HG03025 (cell line): ENCODE results near the gene TTLL11.
"Not testable (repeated sequence)": the region's sequence is repeated elsewhere in the genome, so short reads cannot be mapped to it uniquely, and the experiment has no call there.

Source experiments
- ATAC-seq: cut with Tn5 transposase; IDR thresholded peaks from one replicate; pipeline ENCODE4 v1.9.1; 2021; ENCODE audit warnings: mild to moderate bottlenecking, moderate library complexity; ENCODE audit not compliant: unreplicated experiment, low FRiP score

Gene TTLL11

DNA sequence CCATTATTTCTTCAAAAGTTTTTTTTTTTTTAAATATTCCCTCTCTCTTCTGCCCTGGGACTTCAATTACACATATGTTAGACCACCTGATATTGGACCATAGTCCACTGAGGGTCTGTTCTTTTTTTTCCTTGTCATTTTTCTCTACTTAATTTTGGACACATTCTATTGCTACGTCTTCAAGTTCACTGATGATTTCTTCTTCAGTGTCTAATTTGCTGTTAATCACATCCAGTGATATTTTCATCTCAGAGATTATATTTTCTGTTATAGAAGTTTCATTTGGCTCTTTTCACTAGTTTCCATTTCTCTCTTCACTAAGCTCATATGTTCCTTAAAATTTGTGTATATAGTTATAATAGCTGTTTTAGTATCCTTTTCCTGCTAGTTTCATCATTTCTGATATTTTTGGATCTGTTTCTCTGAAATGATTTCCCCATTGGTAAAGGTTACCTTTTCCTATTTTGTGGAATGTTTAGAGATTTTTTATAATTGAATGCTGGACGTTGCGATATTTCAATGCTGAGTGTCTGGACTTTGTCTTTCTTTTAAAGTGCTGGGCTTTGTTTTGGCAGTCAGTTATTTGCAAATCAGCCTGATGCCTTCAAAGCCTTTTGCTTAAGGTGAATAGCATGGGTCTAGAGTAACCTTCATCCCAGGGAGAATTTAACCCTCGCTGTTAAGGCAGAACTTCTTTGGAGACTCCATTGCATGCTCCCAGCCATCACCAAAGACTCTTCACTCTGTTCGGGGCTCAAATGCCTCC lies 111.8 kb downstream of the TTLL11 start:
- no peak for ATAC-seq

DNA sequence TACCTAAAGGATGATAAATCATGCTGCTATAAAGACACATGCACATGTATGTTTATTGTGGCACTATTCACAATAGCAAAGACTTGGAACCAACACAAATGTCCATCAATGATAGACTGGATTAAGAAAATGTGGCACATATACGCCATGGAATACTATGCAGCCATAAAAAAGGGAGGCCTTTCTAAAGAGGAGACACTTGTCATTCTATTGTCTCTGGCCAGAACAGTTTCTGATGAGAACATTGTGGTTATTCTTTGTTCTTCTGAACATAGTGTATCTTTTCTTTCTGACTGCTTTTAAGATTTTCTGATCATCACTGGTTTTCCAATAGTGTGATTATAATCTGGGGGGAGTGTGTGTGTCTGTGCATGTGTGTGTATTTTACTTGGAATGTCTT lies 112.4 kb downstream of the TTLL11 start:
- ATAC-seq = not testable (repeated sequence)

DNA sequence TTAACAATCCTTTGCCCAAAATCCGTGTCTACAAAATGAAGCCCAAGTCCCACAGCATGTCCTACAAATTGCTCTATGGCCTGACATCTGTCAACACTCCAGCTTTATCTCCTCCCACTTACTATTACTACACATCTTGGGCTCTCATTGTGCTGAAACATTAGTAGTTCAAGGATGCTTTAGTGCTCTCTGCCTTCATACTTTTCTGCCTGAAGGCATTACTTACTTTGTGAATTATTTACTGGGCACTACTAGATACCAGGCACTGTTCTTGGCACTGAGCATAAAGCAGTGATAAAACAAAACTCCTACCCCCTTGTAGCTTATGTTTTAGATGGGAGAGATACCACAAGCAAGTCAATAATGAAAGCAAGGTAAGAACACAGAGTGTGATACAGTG lies 113.4 kb downstream of the TTLL11 start:
- ATAC-seq = no peak

DNA sequence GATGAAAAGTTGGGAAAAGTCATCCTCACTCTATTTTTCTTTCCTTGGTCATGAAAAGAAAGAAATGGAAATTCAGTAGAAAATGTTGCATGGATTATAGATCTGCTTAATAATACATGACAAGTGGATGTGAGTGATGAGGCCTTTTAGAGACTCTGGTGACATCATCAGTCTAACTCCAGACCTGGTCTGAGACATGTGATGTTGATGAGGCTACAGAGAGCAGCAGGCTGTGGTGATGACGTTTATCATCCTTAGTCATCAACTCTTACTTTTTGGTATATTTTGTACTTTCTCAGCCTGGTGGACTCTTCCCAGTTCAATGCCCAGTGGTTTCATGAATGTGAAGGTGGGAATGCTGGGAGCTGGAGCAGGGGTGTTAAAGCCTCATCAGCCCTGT lies 116.4 kb downstream of the TTLL11 start:
- no peak for ATAC-seq

DNA sequence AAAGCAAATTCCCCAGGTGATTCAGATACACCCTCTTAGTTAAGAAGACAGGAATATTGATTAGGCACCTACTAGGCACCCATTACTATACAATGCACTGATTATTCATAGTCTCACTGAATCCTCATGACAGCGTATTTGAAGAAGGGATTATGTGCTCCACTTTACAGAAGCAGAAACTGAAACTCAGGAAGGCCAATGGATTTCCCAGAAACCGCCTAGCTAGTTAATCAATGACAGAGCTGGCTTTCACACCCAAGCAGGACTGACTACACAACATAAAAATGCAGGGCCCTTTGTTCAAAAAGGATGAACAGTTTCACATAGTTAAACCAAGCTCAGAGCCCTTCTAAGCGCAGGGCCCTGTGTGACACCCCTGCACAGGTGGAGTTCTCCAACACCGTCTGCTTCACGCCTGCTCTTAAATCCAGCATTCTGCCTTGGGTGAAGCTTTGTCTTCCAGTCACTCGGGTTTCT lies 117.3 kb downstream of the TTLL11 start:
- no peak for ATAC-seq

DNA sequence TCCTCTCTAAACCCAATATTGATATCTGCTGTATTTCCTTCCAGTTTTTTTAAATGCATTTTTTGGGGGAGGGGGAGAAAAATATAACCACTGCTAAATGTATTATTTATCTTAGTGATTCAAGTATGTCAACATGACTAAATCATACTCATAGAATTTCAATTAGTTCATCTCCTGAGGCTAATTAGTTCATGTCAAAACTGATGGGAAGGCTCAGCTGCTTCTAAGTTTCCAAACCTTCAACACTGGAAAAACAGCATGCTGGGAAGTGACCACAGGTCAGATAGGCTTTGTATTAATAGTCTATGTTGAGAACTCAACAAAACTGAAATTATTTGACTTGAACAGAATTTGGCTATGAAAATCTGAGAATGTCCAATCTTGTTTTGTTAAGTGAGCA lies 118.7 kb downstream of the TTLL11 start:
- ATAC-seq = no peak

DNA sequence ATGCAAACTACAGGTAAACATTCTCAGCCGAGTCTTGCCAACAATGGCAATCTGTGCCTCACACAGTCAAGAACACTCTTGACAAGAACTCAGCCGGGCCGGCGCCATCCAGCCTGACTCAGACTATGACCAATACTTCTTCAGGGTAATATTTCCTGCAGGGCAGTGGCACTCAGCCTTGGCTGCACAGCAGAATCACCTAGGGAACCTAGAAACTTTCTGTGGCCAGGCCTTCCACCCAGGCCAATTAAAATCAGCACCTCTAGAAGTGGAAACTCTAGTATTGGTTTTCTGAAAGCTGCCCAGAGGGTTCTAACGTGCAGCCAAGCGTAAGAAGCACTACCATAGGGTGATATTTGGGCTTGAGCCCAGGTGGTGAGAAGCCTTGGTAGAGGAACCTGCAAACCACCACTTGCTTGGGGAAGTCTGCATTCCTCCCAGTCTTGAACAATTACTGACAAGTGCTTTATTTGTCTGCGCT lies 120.6 kb downstream of the TTLL11 start:
- peak; percentile 61 for ATAC-seq

DNA sequence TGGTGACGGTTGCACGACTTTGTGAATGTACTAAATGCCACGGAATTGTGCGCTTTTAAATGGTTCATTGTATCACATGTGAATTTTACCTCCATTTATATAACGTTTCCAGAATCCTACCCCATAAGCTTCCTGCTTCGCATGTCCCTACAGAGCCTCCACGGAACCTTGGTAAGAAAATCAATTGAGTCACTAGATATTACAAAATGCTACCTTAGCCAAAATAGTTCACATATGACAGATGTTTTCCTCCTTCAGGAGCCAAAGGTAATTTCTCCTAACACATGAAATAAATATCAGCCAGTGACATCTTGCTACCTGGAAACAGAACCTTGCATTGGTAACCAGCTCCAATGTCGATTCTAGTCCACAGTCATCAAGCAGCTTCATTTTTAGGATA lies 125.1 kb downstream of the TTLL11 start:
- no peak for ATAC-seq

DNA sequence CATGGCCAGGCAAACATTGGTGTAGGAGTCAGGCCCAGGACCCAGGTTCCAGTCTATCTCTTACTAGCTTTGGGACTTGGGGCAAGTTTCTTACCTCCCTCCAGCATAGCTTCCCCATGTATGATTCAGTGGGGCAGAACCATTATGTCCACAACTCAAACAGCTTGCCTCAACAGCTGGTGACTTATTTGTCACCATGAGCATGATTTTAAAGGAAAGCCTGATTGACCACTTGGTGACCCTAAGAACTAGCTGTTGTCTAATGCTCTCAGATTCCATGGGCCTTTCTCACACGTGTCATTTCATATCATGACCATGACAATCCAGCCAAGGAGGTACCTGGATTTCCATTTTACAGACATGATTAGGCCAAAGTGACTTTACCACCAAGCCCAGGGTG lies 126.4 kb downstream of the TTLL11 start:
- no peak for ATAC-seq

DNA sequence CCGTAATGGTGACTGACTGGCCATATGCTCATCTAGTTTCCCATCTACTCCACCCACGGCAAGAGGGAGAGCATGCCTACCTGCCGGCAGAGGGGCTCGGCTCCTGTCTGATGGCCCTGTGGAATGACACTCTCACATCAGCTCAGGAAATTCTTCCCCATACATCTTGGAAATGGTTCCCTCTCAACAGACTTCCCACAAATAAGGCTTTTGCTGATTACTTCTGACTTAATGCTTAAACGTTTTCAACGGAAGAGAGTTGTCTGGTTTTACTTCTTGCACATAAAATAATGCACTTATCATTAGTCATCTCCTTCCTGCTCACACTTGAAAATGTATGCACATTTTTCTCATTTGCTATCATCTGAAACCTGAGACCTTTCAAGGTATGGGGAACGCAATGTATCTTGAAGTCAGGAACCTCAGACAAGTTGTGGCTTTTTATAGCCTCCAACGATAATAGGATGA lies 129.5 kb downstream of the TTLL11 start:
- no peak for ATAC-seq

DNA sequence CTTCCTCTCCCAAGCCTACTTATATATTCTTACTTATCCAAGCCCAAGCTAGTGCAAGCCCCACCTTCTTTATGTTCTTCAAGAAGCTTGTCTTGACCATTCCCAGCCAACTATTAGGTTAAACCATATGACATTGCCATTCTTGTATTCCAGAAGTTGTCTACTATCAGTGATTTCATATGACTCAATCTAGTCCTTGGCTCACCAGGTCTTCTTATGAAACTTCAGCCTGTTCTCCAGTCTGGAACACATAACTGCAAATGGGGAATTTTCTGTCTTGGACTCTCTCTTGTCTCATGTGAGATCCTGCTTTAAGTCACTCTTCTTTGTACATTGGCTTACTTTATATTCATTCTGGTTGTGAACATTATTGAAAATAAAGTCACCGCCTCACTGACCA lies 130.7 kb downstream of the TTLL11 start:
- ATAC-seq = no peak

DNA sequence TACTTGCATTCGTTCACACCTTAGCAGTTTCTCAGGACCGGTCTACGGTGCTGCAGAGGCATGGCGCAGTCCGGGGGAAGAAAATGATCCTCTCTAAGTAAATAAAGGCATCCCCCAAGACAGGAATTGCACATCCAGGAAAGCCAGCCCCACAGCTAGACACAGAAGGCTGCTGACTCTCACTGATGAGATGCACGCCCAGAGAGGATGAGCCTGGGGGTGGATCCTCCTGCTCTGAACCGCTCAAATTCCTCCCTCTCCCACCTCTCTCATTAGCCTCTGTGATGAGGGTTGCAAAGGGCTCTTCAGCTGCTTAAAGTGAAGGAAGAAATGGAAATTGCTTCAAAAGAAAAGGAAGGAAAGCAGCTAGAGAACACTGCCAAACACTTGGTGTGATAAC lies 132.4 kb downstream of the TTLL11 start:
- no peak for ATAC-seq

DNA sequence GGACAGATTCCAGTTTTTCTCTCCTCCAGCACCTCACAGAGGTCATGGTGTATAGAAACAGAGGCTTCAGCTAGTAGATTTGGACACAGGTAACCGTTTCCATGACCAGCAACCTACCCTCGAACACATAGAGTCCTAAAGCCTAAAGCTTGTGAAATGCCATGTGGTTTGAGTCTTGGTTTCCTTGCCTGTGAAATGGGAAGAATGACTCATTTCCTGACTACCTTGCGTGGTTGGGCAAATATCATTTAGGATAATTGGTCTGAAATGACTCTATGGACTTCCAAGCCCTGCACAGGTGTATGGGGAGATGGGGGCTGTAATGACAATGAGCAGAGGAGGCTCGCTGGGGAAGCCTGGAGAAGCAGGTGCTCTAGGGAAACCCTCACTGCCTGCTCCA lies 134.6 kb downstream of the TTLL11 start:
- no peak for ATAC-seq

DNA sequence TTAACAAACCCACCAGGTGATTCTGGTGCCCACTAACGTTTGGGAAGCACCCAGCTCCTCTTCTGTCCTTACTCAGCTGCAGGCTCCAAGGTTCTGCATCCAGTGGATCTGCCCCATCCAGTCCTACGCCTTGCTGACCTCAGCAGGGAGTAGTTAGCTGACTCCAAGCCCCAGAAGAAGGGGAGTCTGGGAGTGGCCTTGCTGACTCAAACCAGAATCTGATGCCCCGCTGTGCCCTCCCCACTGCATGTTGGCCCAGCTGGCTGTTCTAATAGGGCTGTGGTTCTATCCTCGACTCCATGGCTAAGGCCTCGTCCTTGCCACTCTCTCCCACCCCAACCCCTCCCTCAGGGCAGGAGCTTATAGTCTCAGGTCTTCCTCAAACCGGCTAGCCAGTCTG lies 136.3 kb downstream of the TTLL11 start:
- no peak for ATAC-seq

DNA sequence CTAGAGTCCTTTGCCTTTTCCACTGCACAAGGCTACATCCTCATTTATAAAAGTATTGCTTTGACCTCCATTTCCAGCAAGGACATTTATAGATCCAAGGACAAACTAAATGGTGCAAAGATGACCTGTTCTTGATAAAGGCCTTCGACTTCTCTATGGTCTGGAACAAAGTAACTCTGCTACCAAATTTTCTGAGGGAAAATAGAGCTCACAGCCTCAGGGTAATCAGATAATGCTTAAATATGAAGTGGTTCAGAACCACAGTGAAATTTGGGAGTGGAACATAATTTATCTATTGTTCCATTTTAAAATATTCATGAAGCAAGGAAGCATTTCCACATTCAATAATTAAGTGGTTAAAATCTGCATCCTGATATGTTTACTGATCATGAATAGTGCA lies 137.5 kb downstream of the TTLL11 start:
- ATAC-seq = no peak

DNA sequence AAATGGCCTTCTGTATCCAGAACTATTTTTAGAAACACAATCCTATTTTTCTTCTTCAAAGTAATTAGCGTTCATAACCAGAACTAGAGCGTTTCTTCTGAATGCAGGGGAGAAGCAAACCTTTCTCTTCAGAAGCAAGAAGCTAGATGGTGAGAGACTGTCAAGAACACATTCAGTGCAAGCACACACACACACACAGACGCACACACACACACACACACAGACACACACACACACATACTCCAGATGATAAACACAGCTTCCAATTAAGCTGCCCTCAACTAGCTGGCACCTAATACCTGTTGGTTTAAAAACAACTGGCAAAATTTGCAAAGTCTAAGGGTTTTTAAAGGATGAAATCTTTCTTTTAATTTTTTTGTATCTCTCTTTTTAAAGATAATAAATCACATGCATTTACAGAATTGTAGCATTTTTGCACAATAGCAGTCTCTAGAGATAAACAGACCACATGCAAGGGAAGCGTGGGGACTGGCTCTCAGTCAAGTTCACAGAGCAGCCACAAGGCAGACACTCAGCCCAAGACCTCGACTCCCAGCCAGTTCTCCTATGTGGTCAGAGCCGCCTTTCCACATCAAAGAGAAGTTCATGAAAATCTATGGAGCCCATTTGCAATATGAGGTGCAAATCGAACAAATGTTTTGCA lies 138.5 kb downstream of the TTLL11 start:
- ATAC-seq = no peak

DNA sequence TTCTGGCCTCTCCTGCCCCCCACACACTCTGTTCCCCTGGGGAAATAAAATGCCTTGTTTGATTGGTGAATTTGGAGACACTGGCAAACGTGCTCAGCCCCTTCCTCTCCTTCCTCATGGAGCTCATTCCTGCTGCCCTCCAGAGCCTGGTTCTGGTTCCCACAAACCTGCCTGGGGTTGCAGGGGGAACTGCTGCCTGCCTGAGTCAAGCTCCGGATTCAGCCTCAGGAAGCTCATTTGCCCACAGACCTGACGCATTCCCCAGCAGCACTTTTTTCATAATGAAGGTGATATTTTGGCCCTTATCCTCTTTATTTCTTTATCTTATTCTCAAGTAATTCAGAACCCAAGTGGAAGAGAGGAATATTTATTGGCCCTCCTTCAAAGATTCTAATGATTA lies 140.5 kb downstream of the TTLL11 start:
- ATAC-seq = no peak

DNA sequence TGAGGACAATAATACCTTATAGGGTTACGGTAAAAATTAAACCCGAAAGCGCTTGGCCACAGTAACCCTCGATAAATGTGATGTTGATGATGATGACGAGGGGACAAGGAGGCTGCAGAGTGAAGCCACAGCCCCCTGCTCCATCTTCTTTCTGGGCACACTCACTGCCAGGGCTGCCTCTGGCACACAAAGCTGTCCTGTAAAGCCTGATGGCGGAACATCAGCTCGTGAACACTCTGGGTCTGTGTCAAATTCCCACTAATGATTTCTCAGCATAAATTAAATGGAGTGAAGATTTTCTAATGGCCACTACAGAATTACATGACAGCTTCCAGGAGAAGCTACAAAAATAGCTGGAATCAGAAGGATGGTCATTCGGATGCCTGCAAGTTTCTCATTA lies 142.2 kb downstream of the TTLL11 start:
- ATAC-seq = no peak

DNA sequence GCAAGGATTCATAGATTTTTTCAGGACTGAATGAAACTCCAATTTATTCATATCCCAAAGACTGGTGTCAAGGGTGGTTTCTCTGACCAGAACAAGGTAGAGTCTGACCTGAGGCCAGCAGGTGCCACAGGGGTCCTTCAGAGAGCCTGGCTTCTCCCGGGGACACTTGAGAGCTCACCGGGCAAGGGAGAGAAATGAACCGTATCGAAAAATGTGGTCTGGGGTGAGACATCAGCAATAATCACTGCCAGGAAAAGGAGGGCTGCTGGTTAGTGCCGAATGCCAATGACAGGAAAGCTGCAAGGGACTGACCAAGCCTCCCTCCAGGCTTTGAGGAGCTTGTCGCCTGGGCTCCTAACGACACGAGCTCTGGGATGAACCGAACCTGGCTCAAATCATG lies 142.7 kb downstream of the TTLL11 start:
- no peak for ATAC-seq

DNA sequence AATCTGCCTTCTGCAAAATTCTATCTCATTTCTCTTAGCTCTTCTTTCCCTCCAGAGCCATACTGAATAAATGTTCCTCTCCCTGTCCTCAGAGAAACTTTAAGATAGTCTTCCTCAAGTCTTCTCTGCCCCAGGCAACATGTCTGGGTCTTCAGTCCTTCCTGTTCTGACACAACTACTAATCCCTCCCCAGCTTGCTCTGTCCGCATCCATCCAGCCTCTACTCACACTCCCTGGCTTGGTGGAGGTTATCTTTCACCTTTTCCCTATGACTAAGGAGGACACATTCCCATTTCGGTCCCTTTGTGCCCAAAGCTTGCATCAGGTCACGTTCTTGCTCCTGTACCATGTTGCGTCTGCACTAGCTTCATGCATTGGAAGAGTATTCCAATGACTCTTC lies 143.3 kb downstream of the TTLL11 start:
- ATAC-seq = no peak

DNA sequence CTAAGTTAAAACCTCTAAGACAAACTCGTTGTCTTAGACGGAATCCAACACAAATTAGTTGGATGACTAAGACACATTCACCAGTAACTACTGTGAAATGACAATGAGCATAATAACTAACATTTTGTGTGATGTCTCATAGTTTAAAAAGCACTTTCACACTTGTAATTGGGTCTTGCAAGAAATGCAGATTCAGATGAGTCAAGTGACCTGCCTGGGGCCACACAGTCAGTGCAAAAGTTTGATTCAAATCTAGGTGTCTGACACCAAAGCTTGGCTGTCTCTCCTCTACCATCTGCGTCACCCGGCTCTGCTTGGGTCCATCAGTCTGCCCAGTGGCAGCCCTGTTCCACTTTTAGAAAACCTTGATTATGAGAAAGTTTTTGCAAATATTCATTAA lies 143.7 kb downstream of the TTLL11 start:
- no peak for ATAC-seq

DNA sequence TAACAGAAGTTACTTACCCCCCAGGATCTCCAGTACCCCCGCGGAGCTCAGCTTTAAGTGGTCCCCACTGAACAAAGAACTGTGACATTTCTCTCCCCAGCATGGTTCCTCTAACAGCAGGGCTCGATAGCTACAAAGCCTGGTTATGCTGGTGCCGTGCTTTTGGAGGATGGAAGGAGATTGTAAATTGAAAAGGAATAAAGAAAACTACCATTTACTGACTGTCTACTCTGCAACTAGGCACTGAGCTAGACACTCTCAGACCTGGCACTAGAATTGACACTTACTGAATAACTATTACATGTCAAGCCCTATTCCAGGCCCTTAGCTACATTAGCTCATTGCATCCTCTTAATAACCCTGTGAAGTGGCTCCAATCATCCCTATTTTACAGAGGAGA lies 145.3 kb downstream of the TTLL11 start:
- no peak for ATAC-seq
